Nephron (organoid): ENCODE results near the gene APOA4.

ENCODE experiments used
- H3K27ac Mint-ChIP-seq, 3 experiments: 2 replicates each; pipeline ENCODE4 v1.8.0; 2020; ENCODE audit warnings: mixed read lengths in 3 of 3, mild to moderate bottlenecking in 2 of 3, moderate library complexity in 1 of 3
- H3K27me3 Mint-ChIP-seq: 2 replicates; pipeline ENCODE4 v1.8.0; 2021; ENCODE audit warnings: low read depth, mild to moderate bottlenecking, moderate library complexity, mixed read lengths
- H3K36me3 Mint-ChIP-seq: 2 replicates; pipeline ENCODE4 v1.8.0; 2020; ENCODE audit warnings: low read depth, mixed read lengths
- H3K4me1 Mint-ChIP-seq: 2 replicates; pipeline ENCODE4 v1.8.0; 2020; ENCODE audit warnings: mixed read lengths
- H3K4me3 Mint-ChIP-seq, 3 experiments: 2 replicates each; pipeline ENCODE4 v1.8.0; 2020; ENCODE audit warnings: mild to moderate bottlenecking in 3 of 3, mixed read lengths in 3 of 3, moderate library complexity in 2 of 3
- H3K9me3 Mint-ChIP-seq: 2 replicates; pipeline ENCODE4 v1.8.0; 2020; ENCODE audit warnings: mixed read lengths
- CTCF ChIP-seq, 3 experiments: fragments of 200-600 bp; sonication (generic); IDR thresholded peaks; one replicate each; pipeline ENCODE4 v1.5.0; 2021; ENCODE audit warnings: antibody characterized with exemption in 3 of 3; ENCODE audit not compliant: unreplicated experiment in 3 of 3

Gene APOA4

GRCh38 chr11:116860303-116860702 is 37.2 kb upstream of the APOA4 start:
- H3K27ac Mint-ChIP-seq = no peak overlapping the region
- H3K4me3 Mint-ChIP-seq = no peak overlapping the region
- H3K36me3 Mint-ChIP-seq = peaks cover 76% of the 10 kb centered on the region
- no peaks in the 10 kb centered on the region for H3K27me3 Mint-ChIP-seq
- no peaks in the 10 kb centered on the region for H3K4me1 Mint-ChIP-seq
- no peak for TF ChIP-seq CTCF (IDR thresholded peaks at IDR 0.05; ENCODE audit: unreplicated experiment in 3 of 3)
- H3K9me3 Mint-ChIP-seq = no peaks in the 10 kb centered on the region

- Mint-ChIP-seq H3K27me3 (no peaks in the 10 kb centered on the region), H3K4me1 (no peaks in the 10 kb centered on the region), H3K36me3 (peaks cover 79% of the 10 kb centered on the region), H3K27ac (no peak overlapping the region), H3K4me3 (no peak overlapping the region), H3K9me3 (no peaks in the 10 kb centered on the region)
- no peak for TF ChIP-seq CTCF (IDR thresholded peaks at IDR 0.05; ENCODE audit: unreplicated experiment in 3 of 3)
These were observed 36.1 kb upstream of the APOA4 start for GRCh38 chr11:116859175-116859574.

GRCh38 chr11:116857936-116858335 is 34.8 kb upstream of the APOA4 start:
- Mint-ChIP-seq H3K27ac (no peak overlapping the region), H3K27me3 (no peaks in the 10 kb centered on the region), H3K36me3 (peaks cover 79% of the 10 kb centered on the region), H3K4me1 (peaks cover 9% of the 10 kb centered on the region), H3K9me3 (no peaks in the 10 kb centered on the region), H3K4me3 (no peak overlapping the region)
- no peak for TF ChIP-seq CTCF (IDR thresholded peaks at IDR 0.05; ENCODE audit: unreplicated experiment in 3 of 3)

GRCh38 chr11:116857316-116857715 is 34.2 kb upstream of the APOA4 start:
- no peaks in the 10 kb centered on the region for H3K27me3 Mint-ChIP-seq
- no peak for TF ChIP-seq CTCF (IDR thresholded peaks at IDR 0.05; ENCODE audit: unreplicated experiment in 3 of 3)
- H3K27ac Mint-ChIP-seq = no peak overlapping the region
- H3K36me3 Mint-ChIP-seq = peaks cover 82% of the 10 kb centered on the region
- H3K4me1 Mint-ChIP-seq = peaks cover 15% of the 10 kb centered on the region
- no peaks in the 10 kb centered on the region for H3K9me3 Mint-ChIP-seq
- no peak overlapping the region for H3K4me3 Mint-ChIP-seq

- peaks cover 74% of the 10 kb centered on the region for H3K36me3 Mint-ChIP-seq
- TF ChIP-seq CTCF (IDR thresholded peaks at IDR 0.05; ENCODE audit: unreplicated experiment in 3 of 3) = no peak
- H3K4me1 Mint-ChIP-seq = peaks cover 24% of the 10 kb centered on the region
- no peaks in the 10 kb centered on the region for H3K9me3 Mint-ChIP-seq
- H3K27me3 Mint-ChIP-seq = no peaks in the 10 kb centered on the region
- H3K27ac Mint-ChIP-seq = no peak overlapping the region
- H3K4me3 Mint-ChIP-seq = no peak overlapping the region
These were observed 33.3 kb upstream of the APOA4 start for GRCh38 chr11:116856423-116856822.

- no peak overlapping the region for H3K27ac Mint-ChIP-seq
- no peaks in the 10 kb centered on the region for H3K9me3 Mint-ChIP-seq
- no peak overlapping the region for H3K4me3 Mint-ChIP-seq
- peaks cover 29% of the 10 kb centered on the region for H3K4me1 Mint-ChIP-seq
- peaks cover 64% of the 10 kb centered on the region for H3K36me3 Mint-ChIP-seq
- H3K27me3 Mint-ChIP-seq = no peaks in the 10 kb centered on the region
- TF ChIP-seq CTCF (IDR thresholded peaks at IDR 0.05; ENCODE audit: unreplicated experiment in 3 of 3) = no peak
These were observed 32.3 kb upstream of the APOA4 start for GRCh38 chr11:116855413-116855812.
